SK-N-SH (cell line): ENCODE data around the gene SLC6A17.

Source experiments
- CHD2 ChIP-seq: fragments of 150-350 bp; IDR thresholded peaks from 2 replicates; pipeline ENCODE4 v1.6.1; 2018; ENCODE audit warnings: low read length; ENCODE audit not compliant: partially characterized antibody
- EP300 ChIP-seq, 2 experiments: IDR thresholded peaks; 2 replicates each; pipeline versions ENCODE4 v1.4.0 to v1.6.1; 2012; ENCODE audit warnings: borderline replicate concordance in 1 of 2, low read depth in 1 of 2, low read length in 1 of 2
- FOXJ3 ChIP-seq: sonication (generic); formaldehyde crosslinking; IDR thresholded peaks from 2 replicates; pipeline ENCODE4 v1.5.1; 2020; ENCODE audit warnings: mild to moderate bottlenecking, missing genetic modification reagents
- GABPA ChIP-seq: IDR thresholded peaks from 2 replicates; pipeline ENCODE4 v1.4.0; 2012; ENCODE audit warnings: low read depth, mild to moderate bottlenecking
- MXI1 ChIP-seq: IDR thresholded peaks from 2 replicates; pipeline ENCODE4 v1.6.1; 2012; ENCODE audit warnings: mild to moderate bottlenecking, low read depth, low read length, improper control_type of control experiment
- NRF1 ChIP-seq: IDR thresholded peaks from 2 replicates; pipeline ENCODE4 v1.6.1; 2012; ENCODE audit warnings: low read depth, mild to moderate bottlenecking, low read length
- POLR2AphosphoS5 ChIP-seq: IDR thresholded peaks from 2 replicates; pipeline ENCODE4 v1.6.1; 2012; ENCODE audit warnings: low read depth, low read length
- RXRA ChIP-seq: IDR thresholded peaks from 2 replicates; pipeline ENCODE4 v1.4.0; 2012; ENCODE audit warnings: low read depth, mild to moderate bottlenecking, borderline replicate concordance
- TAF1 ChIP-seq: IDR thresholded peaks from 2 replicates; pipeline ENCODE4 v1.6.1; 2012; ENCODE audit warnings: low read depth, mild to moderate bottlenecking, low read length, moderate library complexity, borderline replicate concordance
- TCF12 ChIP-seq: IDR thresholded peaks from 2 replicates; pipeline ENCODE4 v1.4.0; 2012
- TEAD4 ChIP-seq: IDR thresholded peaks from 2 replicates; pipeline ENCODE4 v1.4.0; 2012; ENCODE audit warnings: mild to moderate bottlenecking, borderline replicate concordance; ENCODE audit not compliant: insufficient read depth
- YY1 ChIP-seq: IDR thresholded peaks from 2 replicates; pipeline ENCODE4 v1.4.0; 2012; ENCODE audit warnings: low read depth, mild to moderate bottlenecking
- TF ChIP-seq, protein P1 (sequence below): IDR thresholded peaks from 2 replicates; pipeline ENCODE4 v1.4.0; 2012; ENCODE audit warnings: low read depth
- TF ChIP-seq, protein P2 (sequence below): fragments of 200-600 bp; sonication (generic); IDR thresholded peaks from 2 replicates; pipeline ENCODE4 v1.6.1; 2017; ENCODE audit warnings: antibody characterized with exemption, mild to moderate bottlenecking, moderate library complexity

DNA sequence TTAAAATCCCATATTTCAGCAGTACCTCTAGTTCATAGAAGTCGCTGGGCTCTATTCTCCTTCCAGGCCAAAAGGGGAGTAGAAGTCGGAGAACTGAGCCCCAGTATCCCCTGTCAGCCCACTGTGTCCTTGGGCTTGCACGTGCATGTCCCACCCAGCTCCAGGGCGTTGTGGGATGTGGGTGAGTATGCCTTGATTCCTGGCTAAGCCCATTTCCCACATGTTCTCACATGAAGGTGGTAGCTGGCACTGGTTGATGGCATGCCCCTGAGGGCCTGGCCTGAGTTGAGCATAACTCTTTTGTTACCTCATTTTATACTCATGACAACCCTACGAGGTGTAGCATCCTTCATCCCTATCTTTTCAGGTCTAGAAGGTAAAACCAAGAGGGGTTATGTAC lies 8.0 kb downstream of the SLC6A17 start:
- TF ChIP-seq TAF1 (no peak), EP300 (IDR thresholded peaks at IDR 0.05; ENCODE audit: borderline replicate concordance in 1 of 2, low read depth in 1 of 2, low read length in 1 of 2) (no peak), TEAD4 (no peak), GABPA (no peak), FOXJ3 (CRISPR knock-in tag) (no peak), CHD2 (no peak), RXRA (no peak), NRF1 (no peak), YY1 (no peak), POLR2AphosphoS5 (no peak), TCF12 (no peak), MXI1 (no peak)
- TF ChIP-seq, protein P1, sequence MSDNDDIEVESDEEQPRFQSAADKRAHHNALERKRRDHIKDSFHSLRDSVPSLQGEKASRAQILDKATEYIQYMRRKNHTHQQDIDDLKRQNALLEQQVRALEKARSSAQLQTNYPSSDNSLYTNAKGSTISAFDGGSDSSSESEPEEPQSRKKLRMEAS = no peak
- TF ChIP-seq, protein P2, sequence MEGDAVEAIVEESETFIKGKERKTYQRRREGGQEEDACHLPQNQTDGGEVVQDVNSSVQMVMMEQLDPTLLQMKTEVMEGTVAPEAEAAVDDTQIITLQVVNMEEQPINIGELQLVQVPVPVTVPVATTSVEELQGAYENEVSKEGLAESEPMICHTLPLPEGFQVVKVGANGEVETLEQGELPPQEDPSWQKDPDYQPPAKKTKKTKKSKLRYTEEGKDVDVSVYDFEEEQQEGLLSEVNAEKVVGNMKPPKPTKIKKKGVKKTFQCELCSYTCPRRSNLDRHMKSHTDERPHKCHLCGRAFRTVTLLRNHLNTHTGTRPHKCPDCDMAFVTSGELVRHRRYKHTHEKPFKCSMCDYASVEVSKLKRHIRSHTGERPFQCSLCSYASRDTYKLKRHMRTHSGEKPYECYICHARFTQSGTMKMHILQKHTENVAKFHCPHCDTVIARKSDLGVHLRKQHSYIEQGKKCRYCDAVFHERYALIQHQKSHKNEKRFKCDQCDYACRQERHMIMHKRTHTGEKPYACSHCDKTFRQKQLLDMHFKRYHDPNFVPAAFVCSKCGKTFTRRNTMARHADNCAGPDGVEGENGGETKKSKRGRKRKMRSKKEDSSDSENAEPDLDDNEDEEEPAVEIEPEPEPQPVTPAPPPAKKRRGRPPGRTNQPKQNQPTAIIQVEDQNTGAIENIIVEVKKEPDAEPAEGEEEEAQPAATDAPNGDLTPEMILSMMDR = no peak
